Activated gamma-delta T cell treated with anti-CD3 and anti-CD28 coated beads, Interleukin-2, amount 50 U/mL, for 16 hours (primary cell): ENCODE results near the gene EPM2A.
A peak's percentile ranks its signal among the peaks of the same experiment; 100 is the strongest.
"Not testable (repeated sequence)": the region's sequence is repeated elsewhere in the genome, so short reads cannot be mapped to it uniquely, and the experiment has no call there.

ENCODE experiments used
- DNase-seq: peaks from one replicate; pipeline ENCODE4 v3.0.0-alpha.2; 2020; ENCODE audit warnings: low read depth

EPM2A gene

DNA sequence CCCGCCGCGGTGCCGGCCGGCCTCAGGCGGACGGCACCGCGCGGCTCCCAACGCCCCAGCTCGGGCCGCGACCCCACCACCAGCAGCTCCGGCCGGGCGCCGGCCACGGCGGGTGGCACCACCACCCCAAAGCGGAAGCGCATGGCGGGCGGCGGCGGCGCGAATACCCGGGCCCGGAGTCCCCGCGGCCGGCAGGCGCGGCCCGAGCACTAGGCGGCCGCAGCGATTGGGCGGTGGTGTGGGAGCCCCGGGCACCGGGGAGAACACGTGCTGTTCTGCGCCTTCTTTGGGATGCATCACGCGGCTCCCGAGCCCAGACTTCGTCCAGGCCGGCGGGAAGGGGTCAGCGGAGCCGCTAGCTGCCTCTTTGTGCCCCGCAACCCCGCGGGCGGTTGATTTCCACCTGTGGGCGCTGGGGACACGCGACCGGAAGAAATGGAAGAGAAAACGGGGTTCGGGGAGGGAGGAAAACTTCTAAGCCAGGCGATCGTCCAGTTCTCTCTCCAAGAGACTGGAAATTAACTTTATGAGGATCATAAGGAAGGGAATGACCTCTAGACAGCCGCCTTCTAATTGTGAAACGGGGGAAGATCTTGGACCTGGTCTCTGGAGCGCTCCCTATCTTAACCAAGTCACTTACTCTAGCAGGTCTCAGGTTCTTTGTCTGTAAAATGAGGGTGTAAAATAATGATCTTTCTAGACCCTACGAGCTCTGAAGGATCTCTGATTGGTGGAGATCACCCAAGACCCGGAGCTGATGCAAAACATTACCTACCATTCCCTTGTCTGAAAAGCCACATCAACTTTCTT, at the start of gene EPM2A:
Gene EPM2A, minus strand, starts transcription at position 165 of the 810 bp plus-strand sequence. Its CDS starts 22 bp downstream, at position 143.
- peak; percentile 52 for DNase-seq

DNA sequence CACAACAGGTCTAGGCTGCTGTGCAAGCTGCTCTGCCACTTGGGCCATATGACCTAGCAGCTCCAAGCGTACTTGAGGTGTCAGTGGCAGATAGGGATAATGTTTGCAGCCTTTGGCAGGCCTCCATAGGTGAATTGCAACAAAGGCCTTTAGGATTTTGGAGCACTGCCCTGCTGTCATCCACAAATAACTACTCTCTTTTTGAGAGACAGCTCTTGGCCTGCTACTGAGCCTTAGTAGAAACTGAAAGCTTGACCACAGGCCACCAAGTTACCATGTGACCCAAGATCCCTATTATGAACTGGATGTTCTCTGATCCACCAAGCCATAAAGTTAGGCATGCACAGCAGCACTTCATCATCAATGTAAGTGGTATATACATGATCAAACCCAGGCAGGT, 49.4 kb upstream of the EPM2A start:
- no peak for DNase-seq

DNA sequence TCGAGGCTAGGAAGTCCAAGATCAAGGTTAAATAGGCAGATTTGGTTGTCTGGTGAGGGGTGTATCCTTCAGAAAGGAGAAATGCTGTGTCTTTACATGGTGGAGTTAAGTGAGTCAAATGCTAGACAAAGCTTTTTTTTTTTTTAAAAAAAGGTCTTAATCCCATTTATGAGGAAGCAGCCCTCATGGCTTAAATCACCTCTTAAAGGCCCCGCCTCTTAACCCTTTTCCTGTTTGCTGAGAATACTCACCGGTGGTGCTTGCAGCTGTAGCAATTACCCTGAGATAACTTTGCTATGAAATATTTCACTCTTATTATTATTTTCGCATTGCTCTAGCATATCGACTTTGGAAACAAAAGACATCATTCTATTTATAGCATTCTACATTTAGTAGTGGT, 48.5 kb upstream of the EPM2A start:
- no peak for DNase-seq

DNA sequence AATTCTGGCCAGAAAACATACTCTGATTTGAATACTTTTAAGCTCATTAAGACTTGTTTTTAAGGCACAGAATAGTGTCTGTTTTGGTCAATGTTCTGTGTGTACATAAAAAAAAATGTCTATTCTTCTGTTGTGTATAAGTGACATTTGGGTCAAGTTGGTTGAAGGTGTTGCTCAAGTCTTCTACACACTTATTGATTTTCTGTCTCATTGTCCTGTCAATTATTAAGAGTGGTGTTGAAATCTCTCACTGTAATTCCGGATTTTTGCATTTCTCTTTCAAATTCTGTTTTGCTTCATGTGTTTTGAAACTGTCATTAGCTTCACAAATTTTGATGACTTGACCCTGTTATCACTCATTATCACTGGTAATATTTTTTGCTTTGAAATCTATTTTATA, 37.5 kb upstream of the EPM2A start:
- DNase-seq, result no peak

DNA sequence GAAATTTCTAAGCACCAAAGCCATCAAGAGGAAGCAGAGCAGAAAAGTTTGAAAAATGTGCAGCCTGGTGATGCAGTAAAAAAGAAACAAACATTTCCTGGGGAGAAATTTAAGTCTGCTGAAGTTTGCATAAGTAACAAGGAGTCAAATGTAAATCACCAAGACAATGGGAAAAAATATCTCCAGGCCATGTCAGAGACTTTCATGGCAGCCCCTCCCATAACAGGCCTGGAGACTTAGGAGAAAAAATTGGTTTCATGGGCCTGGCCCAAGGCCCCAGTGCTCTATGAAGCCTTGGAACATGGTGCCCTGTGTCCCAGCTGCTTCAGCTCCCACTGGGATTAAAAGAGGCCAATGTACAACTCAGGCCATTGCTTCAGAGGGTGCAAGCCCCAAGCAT, 30.1 kb upstream of the EPM2A start:
- DNase-seq, result no peak

DNA sequence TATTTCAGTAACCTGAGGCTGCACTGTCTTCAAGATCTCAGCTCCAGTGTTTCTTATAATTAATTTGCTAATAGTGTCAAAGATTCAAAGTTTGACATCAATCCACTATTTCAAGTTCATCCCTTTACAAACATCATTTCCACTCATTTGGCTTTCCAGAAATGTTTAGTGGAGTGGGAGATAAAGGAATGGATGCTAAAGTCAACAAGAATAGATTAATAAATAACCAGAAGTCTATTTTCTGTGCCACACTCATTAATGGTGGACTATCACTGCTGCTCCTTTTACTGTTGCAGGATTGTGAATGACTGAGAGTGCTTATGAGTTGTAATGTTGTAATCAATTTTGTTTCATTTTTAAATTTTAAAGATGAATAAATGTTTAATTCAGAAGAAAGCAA, 28.4 kb upstream of the EPM2A start:
- no peak for DNase-seq

DNA sequence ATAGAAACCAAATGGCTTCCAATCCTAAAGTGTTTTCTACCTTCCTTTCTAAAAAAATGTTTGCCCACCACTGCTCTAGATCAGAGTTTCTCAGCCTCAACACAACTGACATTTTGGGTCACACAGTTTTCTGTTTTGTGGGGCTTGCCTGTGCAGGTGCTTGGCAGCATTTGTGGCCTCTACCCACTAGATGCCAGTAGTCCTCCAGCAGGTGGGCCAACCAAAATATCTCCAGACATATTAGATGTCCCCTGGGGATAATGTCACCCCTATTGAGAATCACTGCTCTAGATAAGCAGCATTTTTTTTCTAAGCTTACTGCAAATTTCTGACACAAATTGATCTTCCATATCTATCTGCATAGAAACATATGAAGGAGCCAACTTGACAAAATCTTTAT, 26.3 kb upstream of the EPM2A start:
- DNase-seq, result no peak

DNA sequence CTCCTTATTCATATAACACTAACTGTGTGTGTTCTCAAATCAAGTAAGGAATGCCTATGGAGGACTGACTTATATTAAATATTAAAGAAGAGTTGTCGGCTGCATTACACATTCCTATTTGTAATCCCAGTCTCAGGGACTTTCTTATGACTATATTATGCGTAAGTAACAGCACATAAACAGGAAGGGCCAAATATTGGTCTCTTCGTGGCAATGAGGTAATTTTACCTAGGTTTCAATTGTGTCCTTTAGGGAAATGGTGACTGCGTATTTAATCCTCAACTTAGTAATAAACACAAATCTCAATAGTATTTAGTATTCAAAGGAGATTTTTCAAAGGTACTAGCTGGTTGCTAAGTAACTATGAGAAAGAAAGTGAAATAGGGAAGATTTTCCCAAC, 22.8 kb upstream of the EPM2A start:
- no peak for DNase-seq

DNA sequence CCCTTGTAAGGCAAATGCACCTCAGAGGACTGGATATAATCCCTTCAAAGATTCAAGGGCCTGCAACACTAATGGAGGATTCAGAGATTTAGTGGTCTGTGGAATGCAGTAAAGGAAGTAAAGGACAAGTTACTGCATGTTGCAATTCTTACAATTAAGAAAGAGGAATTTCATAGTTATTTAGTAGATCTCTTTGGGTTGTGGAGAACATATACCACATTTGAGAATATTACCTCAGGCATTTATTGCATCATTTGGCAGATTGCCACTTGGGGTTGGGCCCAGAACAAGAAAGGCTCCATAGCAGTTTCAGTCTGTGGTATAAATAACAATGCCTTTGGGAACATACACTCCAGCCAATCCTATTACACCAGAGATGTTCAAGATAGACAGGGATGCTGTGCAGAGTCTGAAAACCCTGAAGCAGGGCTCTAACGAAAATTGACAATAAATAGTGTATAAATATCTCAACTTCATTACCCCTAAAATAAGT, 20.9 kb upstream of the EPM2A start:
- no peak for DNase-seq

DNA sequence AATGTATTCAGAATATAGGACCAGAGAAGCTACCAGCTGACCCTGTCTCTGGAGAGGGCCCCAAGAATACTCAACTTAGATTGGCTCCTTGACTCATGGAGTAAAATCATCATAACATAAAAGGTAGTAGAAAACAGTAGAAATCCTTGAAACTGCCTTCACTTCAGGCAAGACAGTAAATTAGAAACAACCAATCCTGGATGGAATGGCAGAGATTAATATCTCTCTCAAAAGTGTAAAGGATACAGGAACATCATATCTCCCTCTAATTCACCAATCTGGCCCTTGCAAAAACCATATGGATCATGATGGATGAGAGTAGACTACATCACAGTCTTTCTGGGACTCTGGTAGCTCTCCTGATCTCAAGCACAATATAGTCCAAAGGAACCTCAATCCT, 20.4 kb upstream of the EPM2A start:
- no peak for DNase-seq

DNA sequence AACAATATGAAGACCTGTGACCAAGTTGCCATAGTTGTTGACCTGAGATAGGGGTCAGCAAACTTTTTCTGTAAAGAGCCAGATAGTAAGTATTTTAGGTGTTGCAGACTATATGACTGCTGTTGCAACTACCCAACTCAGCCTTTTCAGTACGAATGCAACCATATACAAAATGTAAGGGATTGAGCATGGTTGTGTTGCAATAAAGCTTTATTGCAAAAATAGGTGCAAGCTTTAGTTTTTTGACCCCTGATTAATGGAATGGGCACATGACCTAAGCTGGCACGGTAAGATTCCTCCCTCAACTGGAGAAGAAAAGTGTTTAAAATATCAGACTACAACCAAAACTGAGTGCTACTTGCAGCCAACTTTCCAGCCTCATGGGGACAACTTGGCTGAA, 17.3 kb upstream of the EPM2A start:
- DNase-seq, result no peak

DNA sequence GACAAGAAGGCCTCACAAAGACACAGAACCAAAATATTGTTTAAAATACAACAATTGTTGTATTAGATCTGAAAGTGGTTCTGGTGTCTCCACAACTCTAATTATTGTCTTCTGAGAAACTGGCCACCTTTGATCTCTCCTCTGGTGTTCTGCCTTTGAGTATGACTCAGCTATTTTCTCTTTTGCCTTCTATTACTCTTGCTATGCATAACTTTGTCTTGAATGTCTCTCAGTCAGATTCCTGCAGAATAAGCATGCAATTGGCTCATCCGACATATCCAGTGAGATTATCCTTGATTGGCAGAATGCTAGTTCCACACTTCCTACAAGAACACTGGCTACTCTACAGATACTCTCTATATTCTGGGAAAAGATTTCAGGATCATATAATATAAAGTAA, 14.3 kb upstream of the EPM2A start:
- DNase-seq, result no peak

DNA sequence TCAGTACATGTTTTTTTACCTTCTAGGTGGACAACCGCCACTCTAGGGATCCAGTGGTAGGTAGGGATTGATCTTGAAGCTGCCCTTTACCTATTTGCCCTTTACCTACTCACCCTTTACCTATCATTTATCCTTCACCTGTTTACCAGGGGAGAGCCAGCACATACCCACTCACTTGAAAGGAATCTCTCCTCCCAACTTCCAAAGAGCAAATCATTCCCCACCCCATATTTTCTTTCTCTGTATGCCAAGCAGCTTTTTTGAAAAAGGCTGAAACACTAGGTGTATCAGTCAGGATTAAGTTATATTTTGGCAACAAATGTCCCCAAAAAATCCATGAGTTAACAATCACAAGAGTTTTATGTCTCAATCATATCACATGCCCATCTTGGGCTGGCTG, 10.5 kb upstream of the EPM2A start:
- no peak for DNase-seq

DNA sequence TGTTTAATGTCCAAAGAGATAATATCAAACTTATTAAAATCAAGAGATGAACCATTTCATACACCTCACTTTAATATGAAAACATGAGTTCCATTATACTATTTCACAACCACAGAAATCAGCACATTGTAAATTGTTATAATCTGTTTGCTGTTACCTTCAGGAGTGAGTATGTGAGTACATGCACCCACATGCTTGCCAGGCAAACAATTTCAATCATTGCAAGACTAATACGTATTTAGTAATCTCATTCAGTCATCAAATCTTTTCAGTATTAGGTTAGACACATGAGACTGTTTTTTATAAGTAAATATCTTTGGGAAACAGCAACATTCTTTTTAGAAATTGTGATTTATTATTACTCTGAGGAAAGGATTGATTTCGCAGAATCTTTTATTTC, 9.3 kb upstream of the EPM2A start:
- no peak for DNase-seq

DNA sequence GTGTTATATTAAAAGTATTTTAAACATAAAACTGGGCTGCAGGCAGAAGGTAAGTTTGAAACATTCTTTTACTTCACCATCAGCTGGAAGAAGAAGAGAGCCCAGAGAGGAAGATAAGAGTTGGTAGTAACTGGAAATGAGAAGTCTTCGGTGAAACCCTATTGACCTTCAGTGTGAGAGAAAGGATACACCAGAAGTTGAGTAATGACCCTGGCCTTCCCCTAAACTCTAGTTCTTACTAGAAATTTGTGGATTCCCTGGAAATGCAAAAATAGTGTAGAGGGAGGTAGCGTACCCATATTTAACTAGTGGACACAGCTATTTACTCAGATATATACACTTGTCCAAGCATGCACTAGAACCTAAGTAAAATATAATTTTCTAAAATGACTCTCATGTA, 8.0 kb upstream of the EPM2A start:
- DNase-seq, result no peak

DNA sequence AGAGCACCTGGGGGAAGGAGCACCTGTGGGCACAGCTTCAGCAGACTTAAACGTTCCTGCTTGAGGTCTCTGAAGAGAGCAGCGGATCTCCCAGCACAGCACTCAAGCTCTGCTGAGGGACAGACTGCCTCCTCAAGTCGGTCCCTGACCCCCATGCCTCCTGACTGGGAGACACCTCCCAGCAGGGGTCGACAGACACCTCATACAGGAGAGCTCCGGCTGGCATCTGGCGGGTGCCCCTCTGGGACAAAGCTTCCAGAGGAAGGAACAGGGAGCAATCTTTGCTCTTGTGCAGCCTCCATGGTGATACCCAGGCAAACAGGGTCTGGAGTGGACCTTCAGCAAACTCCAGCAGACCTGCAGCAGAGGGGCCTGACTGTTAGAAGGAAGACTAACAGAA, 7.2 kb upstream of the EPM2A start:
- DNase-seq, result not testable (repeated sequence)

DNA sequence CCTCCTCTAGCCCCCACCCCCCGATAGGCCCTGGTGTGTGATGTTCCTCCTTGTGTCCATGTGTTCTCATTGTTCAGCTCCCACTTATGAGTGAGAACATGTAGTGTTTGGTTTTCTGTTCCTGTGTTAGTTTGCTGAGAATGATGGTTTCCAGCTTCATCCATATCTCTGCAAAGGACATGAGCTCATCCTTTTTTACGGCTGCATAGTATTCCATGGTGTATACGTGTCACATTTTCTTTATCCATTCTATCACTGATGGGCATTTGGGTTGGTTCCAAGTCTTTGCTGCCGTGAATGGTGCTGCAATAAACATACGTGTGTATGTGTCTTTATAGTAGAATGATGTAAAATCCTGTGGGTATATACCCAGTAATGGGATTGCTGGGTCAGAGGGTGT, 4.4 kb upstream of the EPM2A start:
- not testable (repeated sequence) for DNase-seq

DNA sequence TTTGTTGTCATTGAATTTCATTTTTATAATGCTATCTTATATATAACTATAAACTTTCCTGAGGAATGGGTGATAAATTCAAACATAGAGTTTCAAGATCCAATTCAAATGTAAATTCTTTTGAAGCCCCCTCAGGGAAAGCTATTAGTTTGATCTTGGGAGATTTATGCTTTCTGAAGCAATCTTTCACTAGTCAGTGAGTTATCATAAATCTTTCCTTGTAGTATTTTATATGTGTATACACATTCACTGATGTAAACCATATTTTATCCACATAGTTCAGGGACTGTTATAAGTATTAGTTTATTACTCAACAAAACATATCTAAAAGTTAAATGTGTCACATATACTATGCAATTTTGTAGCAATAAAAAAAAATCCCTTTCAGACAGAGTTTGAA, 2.9 kb upstream of the EPM2A start:
- DNase-seq, result no peak

DNA sequence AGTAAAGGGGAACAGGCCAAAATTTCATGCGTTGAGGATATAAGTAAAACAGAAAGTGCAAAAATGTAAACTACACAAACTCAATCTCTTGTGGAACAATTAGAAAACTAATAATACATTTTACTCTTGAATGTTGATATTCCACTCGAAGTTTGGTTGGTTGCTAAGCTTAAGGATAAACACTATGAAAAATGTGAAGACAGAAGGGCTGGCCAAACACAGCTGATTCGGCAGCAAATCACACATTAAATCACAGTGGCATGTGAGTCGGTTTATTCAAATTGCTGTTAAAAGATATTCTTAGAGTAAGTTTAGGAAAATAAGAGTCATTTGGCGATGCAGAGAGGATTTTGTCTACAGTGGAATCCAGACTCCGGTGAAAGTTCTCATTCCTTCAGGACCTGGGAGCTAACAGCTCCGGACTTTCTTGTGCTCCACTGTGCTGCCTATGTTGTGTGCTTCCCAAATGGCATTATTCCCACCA, 1.4 kb upstream of the EPM2A start:
- no peak for DNase-seq

DNA sequence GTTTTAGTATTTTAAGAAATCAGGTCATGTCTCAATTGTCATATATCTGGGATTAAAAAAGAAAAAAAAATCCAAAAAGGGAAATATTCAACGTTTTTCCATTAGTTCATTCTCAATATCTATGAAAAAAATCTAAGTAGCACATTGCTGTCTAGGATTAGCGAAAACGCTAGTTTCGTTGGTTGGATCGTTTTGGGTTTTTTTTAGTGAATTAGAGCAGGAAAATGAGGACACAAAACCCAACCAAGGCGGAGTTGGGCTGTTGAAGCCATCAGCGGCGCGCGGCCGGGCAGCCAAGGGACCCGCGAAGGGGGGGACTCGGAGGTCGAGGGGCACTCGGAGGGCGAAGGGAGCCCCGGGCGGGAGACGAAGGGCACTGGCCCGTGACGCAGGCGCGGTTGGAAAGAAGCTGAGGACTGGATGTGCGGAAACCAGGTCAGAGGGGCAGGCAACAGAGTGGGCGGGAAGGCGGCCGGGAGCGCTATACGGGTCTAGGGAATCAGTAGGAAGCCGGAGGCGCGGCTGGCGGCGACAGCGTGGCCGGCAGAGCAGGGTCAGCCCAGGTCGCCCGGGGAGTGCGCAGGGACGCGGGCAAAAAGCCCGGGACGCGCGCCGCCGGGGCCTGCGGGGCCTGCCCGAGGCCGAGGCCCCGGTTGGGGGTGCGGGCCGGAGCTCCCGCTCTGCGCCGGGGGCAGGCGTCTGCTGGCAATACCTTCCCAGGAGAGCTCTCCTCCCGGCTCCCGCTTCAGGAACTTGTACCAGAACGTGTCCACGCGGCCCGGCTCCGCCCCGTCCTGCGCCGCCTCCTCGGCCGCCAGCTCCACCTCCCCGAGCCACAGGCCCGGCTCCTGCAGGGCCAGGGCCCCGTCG, 599 bp downstream of the EPM2A start:
- DNase-seq, result peak; percentile 46

DNA sequence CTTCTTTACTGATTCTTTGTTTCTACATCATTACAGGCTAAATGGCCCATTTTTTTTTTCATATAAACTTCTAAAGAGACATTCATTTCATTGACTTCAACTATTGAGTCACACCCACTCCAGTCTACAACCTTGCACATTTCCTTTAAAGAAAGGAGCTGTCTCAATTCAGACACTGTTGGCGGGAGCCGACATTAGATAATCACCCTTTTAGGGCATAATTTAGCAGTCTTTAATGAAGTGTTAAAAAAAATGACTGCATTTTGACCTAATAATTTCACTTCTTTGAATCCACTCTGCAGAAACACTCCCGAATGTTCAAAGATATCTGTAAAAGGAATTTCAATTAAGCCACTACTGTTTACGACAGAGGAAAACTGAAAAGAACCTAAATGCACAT, 1.5 kb downstream of the EPM2A start:
- no peak for DNase-seq

DNA sequence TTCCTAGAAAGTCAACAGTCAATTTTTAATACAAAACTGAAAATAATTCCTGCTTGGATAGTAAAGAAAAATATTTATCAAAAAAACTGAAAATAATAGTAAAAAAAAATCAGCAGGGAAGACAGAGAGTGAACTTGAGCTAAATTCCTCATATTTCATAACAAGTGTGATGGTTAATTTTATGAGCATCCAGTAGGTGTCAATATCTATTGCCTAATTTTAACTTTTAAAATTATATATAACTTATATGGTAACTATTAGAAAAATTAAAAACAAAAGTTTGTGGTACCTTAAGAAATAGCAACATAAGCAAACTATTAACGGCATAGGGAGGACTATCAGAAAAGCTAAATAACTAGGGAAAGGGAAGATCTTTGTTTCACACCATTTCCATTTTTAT, 2.1 kb downstream of the EPM2A start:
- DNase-seq, result no peak

DNA sequence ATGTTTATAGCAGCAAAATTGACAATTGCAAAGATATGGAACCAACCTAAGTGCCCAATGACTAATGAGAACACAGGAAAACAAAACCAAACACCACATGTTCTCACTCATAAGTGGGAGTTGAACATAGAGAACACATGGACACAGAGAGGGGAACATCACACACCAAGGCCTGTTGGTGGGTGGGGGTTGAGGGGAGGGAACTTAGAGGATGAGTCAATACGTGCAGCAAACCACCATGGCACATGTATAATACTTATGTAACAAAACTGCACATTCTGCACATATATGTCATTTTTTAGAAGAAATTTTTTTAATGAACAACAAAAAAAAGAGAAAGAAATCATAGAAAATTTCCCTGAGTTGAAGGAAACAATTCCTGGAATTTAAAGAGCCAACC, 3.9 kb downstream of the EPM2A start:
- no peak for DNase-seq
